ENCODE results near the gene DMD. TPM values are rescaled to one million over a fixed set of nuclear protein-coding genes. Genes with fewer than 3 reads are reported as not detected.

Gene DMD
- total and polyA plus RNA-seq, 2 of the 8 experiments (the other 6 are each of a cell fraction or from before 2014, with no cell fraction given) = 4.8 to 7.4 TPM

- Histone ChIP-seq H3K4me1 (replicated peaks in 1 of 4; ENCODE audit: control insufficient read depth in 3 of 4, insufficient read depth in 4 of 4, low read length in 3 of 4) (no peaks in the 10 kb centered on the region), H2BK120ac (replicated peaks; ENCODE audit: low read depth, low read length) (no peak overlapping the region), H2BK5ac (ENCODE audit: low read depth, low read length) (no peak overlapping the region), H2AFZ (ENCODE audit: low read length) (no peak overlapping the region), H3K14ac (ENCODE audit: insufficient read length) (no peak overlapping the region), H3K79me2 (ENCODE audit: control insufficient read depth in 1 of 2, insufficient read depth in 2 of 2, low read length in 2 of 2) (no peaks in the 10 kb centered on the region), H3K23ac (ENCODE audit: insufficient read length) (no peak overlapping the region), H3K4me2 (ENCODE audit: insufficient read depth in 1 of 2, low read depth in 2 of 2, low read length in 2 of 2) (no peak overlapping the region), H3K79me1 (ENCODE audit: low read depth, low read length) (no peaks in the 10 kb centered on the region), H2AK5ac (ENCODE audit: low read depth, low read length) (no peak overlapping the region), H3K27me3 (replicated peaks in 1 of 4; ENCODE audit: control insufficient read depth in 3 of 4, extremely low read depth in 1 of 4, insufficient read depth in 3 of 4, low read length in 3 of 4) (no peaks in the 10 kb centered on the region), H3K23me2 (ENCODE audit: low read depth, low read length) (no peaks in the 10 kb centered on the region), H3K27ac (ENCODE audit: low read depth, low read length) (no peak overlapping the region), H3K4ac (replicated peaks; ENCODE audit: insufficient read length, low read depth, low read length) (no peak overlapping the region), H2BK15ac (ENCODE audit: low read length) (no peak overlapping the region), H3K56ac (replicated peaks; ENCODE audit: insufficient read length, low read depth, low read length) (no peak overlapping the region), H2BK12ac (ENCODE audit: low read depth, low read length) (no peak overlapping the region), H4K5ac (ENCODE audit: insufficient read length, low read depth, low read length) (no peak overlapping the region), H2BK20ac (ENCODE audit: low read length) (no peak overlapping the region), H4K8ac (ENCODE audit: extremely low read depth, insufficient read depth, low read length) (no peak overlapping the region), H4K91ac (replicated peaks; ENCODE audit: insufficient read length, low read length) (no peak overlapping the region), H4K20me1 (replicated peaks in 1 of 2; ENCODE audit: control insufficient read depth in 1 of 2, insufficient read depth in 2 of 2, low read length in 2 of 2) (no peaks in the 10 kb centered on the region), H3K9me3 (ENCODE audit: insufficient read depth in 2 of 2, low read depth in 1 of 2, low read length in 1 of 2) (peaks cover 4 to 7% of the 10 kb centered on the region in 2 experiments; a peak in 2 of 4 replicates), H3K4me3 (ENCODE audit: extremely low read depth in 1 of 4, insufficient read depth in 2 of 4, low read depth in 3 of 4, low read length in 4 of 4) (no peak overlapping the region), H3K9ac (replicated peaks in 1 of 4; ENCODE audit: extremely low read depth in 1 of 4, low read depth in 3 of 4, low read length in 3 of 4) (no peak overlapping the region), H3K18ac (ENCODE audit: extremely low read depth, low read length) (no peak overlapping the region), H3K36me3 (ENCODE audit: control insufficient read depth in 2 of 4, insufficient read depth in 4 of 4, low read length in 3 of 4) (no peaks in the 10 kb centered on the region)
- no peak for DNase-seq (ENCODE audit: low read depth in 1 of 2, low spot score in 2 of 2)
- TF ChIP-seq SUZ12 (IDR thresholded peaks at IDR 0.05; ENCODE audit: low read length) (no peak), CTBP2 (IDR thresholded peaks at IDR 0.05; ENCODE audit: borderline replicate concordance, insufficient read depth, insufficient read length, low read length) (no peak), RXRA (IDR thresholded peaks at IDR 0.05; ENCODE audit: insufficient read depth, low read depth, low read length) (no peak), KDM1A (IDR thresholded peaks at IDR 0.05; ENCODE audit: borderline replicate concordance, low read length) (no peak), SIRT6 (IDR thresholded peaks at IDR 0.05; ENCODE audit: low read length) (no peak), GTF2F1 (IDR thresholded peaks at IDR 0.05; ENCODE audit: borderline replicate concordance, low read depth, low read length) (no peak), TEAD4 (IDR thresholded peaks at IDR 0.05; ENCODE audit: low read depth, low read length) (no peak), TCF12 (IDR thresholded peaks at IDR 0.05; ENCODE audit: low read depth, low read length) (no peak), POLR2AphosphoS5 (IDR thresholded peaks at IDR 0.05; ENCODE audit: low read depth, low read length) (no peak), KDM4A (IDR thresholded peaks at IDR 0.05; ENCODE audit: low read depth, low read length, severe bottlenecking) (no peak), CHD2 (IDR thresholded peaks at IDR 0.05; ENCODE audit: low read length) (no peak), BRCA1 (IDR thresholded peaks at IDR 0.05; ENCODE audit: low read depth, low read length) (no peak), CBX8 (IDR thresholded peaks at IDR 0.05; ENCODE audit: borderline replicate concordance, low read depth, low read length) (no peak), JUND (IDR thresholded peaks at IDR 0.05; ENCODE audit: low read length) (no peak), EZH2 (IDR thresholded peaks at IDR 0.05; ENCODE audit: low read depth, low read length, severe bottlenecking) (no peak), SIN3A (conservative IDR thresholded peaks at IDR 0.05 in 1 of 2, IDR thresholded peaks at IDR 0.05 in 1 of 2; ENCODE audit: low read depth in 1 of 2, low read length in 2 of 2) (no peak), SIX5 (IDR thresholded peaks at IDR 0.05; ENCODE audit: low read depth, low read length) (no peak)
- ChIA-PET POLR2A (ENCODE audit: partially characterized antibody) (no interaction called here), CTCF (ENCODE audit: partially characterized antibody) (no interaction called here)
- no peak for FAIRE-seq
Observed at GRCh38 chrX:32269866-32270265, 941.5 kb downstream of the DMD start.

All from H1 (cell line).